Natural killer cell (primary cell): Measurements from ENCODE around the gene HNRNPAB. TPM values are rescaled to one million over a fixed set of nuclear protein-coding genes. Genes with fewer than 3 reads are reported as not detected.

Experiments
- ATAC-seq, 3 donors: fragments of 150-1000 bp in 2 of 3; fragments of 200-7000 bp in 1 of 3; cut with Tn5 transposase; 1 replicate in 1 of 3; 2 replicates in 2 of 3; pipeline ENCODE4 v1.10.0; 2021; ENCODE audit warnings: mild to moderate bottlenecking in 2 of 3, moderate library complexity in 2 of 3
- DNase-seq, 2 donors: peaks; one replicate each; pipeline versions ENCODE4 v3.0.0 to v3.0.0-alpha.2; 2013 to 2021; ENCODE audit warnings: mixed read lengths in 1 of 2
- H3K27ac ChIP-seq: one replicate; pipeline ENCODE4 v1.5.1; 2013; ENCODE audit warnings: mild to moderate bottlenecking, low read length
- H3K27me3 ChIP-seq: one replicate; pipeline ENCODE4 v1.6.1; 2013; ENCODE audit warnings: low read length; ENCODE audit not compliant: control insufficient read depth, insufficient read depth
- H3K36me3 ChIP-seq: one replicate; pipeline ENCODE4 v1.6.1; 2013; ENCODE audit warnings: low read length; ENCODE audit not compliant: control insufficient read depth, insufficient read depth
- H3K4me1 ChIP-seq: one replicate; pipeline ENCODE4 v1.6.1; 2013; ENCODE audit warnings: low read length; ENCODE audit not compliant: control insufficient read depth, insufficient read depth
- H3K4me3 ChIP-seq: one replicate; pipeline ENCODE4 v1.5.1; 2013; ENCODE audit warnings: low read length
- H3K9me3 ChIP-seq: one replicate; pipeline ENCODE4 v1.6.1; 2013; ENCODE audit warnings: low read length; ENCODE audit not compliant: control insufficient read depth, insufficient read depth
- H3K27ac Mint-ChIP-seq, 2 donors: one replicate each; pipeline ENCODE4 v1.8.0; 2022; ENCODE audit warnings: mild to moderate bottlenecking in 2 of 2, mixed read lengths in 2 of 2, moderate library complexity in 1 of 2
- H3K27me3 Mint-ChIP-seq, 2 donors: one replicate each; pipeline ENCODE4 v1.8.0; 2022; ENCODE audit warnings: low read depth in 2 of 2, mixed read lengths in 2 of 2
- H3K36me3 Mint-ChIP-seq: one replicate; pipeline ENCODE4 v1.8.0; 2022; ENCODE audit warnings: mixed read lengths
- H3K4me1 Mint-ChIP-seq, 2 donors: one replicate each; pipeline ENCODE4 v1.8.0; 2022; ENCODE audit warnings: mixed read lengths in 2 of 2
- H3K4me3 Mint-ChIP-seq: one replicate; pipeline ENCODE4 v1.8.0; 2022; ENCODE audit warnings: mild to moderate bottlenecking, moderate library complexity, mixed read lengths
- H3K9me3 Mint-ChIP-seq, 2 donors: one replicate each; pipeline ENCODE4 v1.8.0; 2022; ENCODE audit warnings: mixed read lengths in 2 of 2
- CTCF ChIP-seq: fragments of 200-600 bp; IDR thresholded peaks from one replicate; pipeline ENCODE4 v1.8.0; 2022; ENCODE audit warnings: antibody characterized with exemption
- WGBS: methylation state at CpG from one replicate; pipeline ENCODE4 v1.1.7; 2013; ENCODE audit warnings: missing lambda C conversion rate; ENCODE audit not compliant: insufficient coverage; 5-methylcytosine and 5-hydroxymethylcytosine counted together
- intact Hi-C: fragments of 100-400 bp; cut with micrococcal nuclease; formaldehyde crosslinking; loops from one replicate; pipeline ENCODE4 v1.14.2; 2022
- total RNA-seq, 4 donors: library from RNA; stranded (reverse); fragments of 120-200 nt in 1 of 4; gene quantifications; one replicate each; pipeline versions ENCODE4 v1.2.3 to v1.2.4, GENCODE V29; 2013 to 2022

HNRNPAB gene
- total RNA-seq, 3 donors from 2014 or later (not counting 1 experiment from before 2014, with no cell fraction given): 77.6 to 98.4 (median 88.4) TPM

DNA sequence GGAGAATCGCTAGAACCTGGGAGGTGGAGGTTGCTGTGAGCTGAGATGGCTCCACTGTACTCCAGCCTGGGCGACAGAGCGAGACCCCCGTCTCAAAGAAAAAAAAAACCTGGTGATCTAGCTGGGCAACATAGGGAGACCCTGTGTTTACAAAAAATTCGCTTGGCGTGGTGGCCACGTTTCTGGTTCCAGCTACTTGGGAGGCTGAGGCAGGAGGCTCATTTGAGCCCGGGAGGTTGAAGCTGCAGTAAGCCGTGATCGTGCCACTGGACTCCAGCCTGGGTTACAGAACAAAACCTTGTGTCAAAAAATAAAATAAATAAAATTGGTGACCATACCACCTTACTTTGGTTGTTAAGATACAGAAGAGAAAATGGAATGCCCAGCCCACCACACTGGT is 1.8 kb upstream of the HNRNPAB start:
- H3K4me1 ChIP-seq: peaks cover 24% of the 10 kb centered on the region
- H3K36me3 ChIP-seq: peaks cover 11% of the 10 kb centered on the region
- Mint-ChIP-seq H3K27ac (no peak overlapping the region), H3K36me3 (no peaks in the 10 kb centered on the region), H3K4me3 (peak overlapping the region; percentile 61), H3K9me3 (no peaks in the 10 kb centered on the region), H3K27me3 (no peaks in the 10 kb centered on the region), H3K4me1 (peaks cover 27 to 28% of the 10 kb centered on the region in 2 donors)
- intact Hi-C loops: no loop called here
- ATAC-seq (no peak), DNase-seq (no peak)
- no peak overlapping the region for H3K4me3 ChIP-seq
- 95% methylated on average over 9 of the region's 10 CpGs for WGBS
- H3K27me3 ChIP-seq: no peaks in the 10 kb centered on the region
- H3K9me3 ChIP-seq: no peaks in the 10 kb centered on the region
- no peak overlapping the region for H3K27ac ChIP-seq
- TF ChIP-seq CTCF: no peak

DNA sequence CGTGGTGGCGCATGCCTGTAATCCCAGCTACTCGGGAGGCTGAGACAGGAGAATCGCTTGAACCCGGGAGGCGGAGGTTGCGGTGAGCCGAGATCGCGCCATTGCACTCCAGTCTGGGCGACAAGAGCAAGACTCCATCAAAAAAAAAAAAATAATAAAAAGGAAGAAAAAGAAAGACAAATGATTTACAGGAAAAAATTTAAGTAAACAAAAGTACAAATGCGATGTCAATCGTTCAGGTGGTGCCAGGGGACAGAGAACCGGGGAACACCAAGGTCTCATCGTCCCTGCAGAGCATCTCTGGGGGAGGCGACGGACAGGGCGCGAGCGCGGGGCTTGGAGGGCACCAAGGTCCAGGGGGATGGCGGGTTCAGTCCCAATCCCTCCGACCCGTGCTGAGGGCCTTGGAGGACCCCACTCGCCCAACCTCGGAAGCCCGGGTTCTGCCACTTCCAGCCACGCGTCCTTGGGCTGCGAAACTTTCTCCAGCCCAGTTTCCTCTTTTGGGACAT is 607 bp upstream of the HNRNPAB start:
- Histone ChIP-seq H3K4me1 (peaks cover 27% of the 10 kb centered on the region), H3K27ac (peak overlapping the region; percentile 28)

GRCh38 chr5:178204935-178205748 is 809 bp downstream of the HNRNPAB start:
- Mint-ChIP-seq H3K4me3 (peak overlapping the region; percentile 100), H3K27me3 (no peaks in the 10 kb centered on the region), H3K4me1 (peaks cover 34 to 42% of the 10 kb centered on the region in 2 donors), H3K9me3 (no peaks in the 10 kb centered on the region), H3K27ac (peak overlapping the region; percentile 85 to 98), H3K36me3 (no peaks in the 10 kb centered on the region)
- no peak for TF ChIP-seq CTCF
- intact Hi-C loops: no loop called here
- Histone ChIP-seq H3K9me3 (no peaks in the 10 kb centered on the region), H3K4me1 (peaks cover 27% of the 10 kb centered on the region), H3K4me3 (peak overlapping the region; percentile 69), H3K27me3 (no peaks in the 10 kb centered on the region), H3K27ac (peak overlapping the region; percentile 51), H3K36me3 (peaks cover 37% of the 10 kb centered on the region)
- peak; percentile 65 to 82 for DNase-seq
- WGBS: under 1% methylated on average over 90 of the region's 90 CpGs
- peak; percentile 53 to 62 (median 53) for ATAC-seq

More for the DNA sequence above, 607 bp upstream of the HNRNPAB start:
- H3K36me3 ChIP-seq: peaks cover 23% of the 10 kb centered on the region
- Mint-ChIP-seq H3K4me1 (peaks cover 33 to 34% of the 10 kb centered on the region in 2 donors), H3K27ac (peak overlapping the region; percentile 97 to 98), H3K4me3 (peak overlapping the region; percentile 100), H3K27me3 (no peaks in the 10 kb centered on the region), H3K9me3 (no peaks in the 10 kb centered on the region), H3K36me3 (no peaks in the 10 kb centered on the region)
- intact Hi-C loops: no loop called here
- peak in 2 of 3 donors; percentile 5 to 11 for ATAC-seq
- WGBS: 11% methylated on average over 22 of the region's 30 CpGs
- H3K27me3 ChIP-seq: no peaks in the 10 kb centered on the region
- H3K4me3 ChIP-seq: peak overlapping the region; percentile 69
- no peaks in the 10 kb centered on the region for H3K9me3 ChIP-seq
- no peak for DNase-seq
- no peak for TF ChIP-seq CTCF
